Trophoblast cell (in vitro differentiated cells and primary cell): ENCODE results near the gene FNBP1.
"Not testable (repeated sequence)": the region's sequence is repeated elsewhere in the genome, so short reads cannot be mapped to it uniquely, and the experiment has no call there.

ENCODE experiments used
- DNase-seq, 2 donors: peaks; one replicate each; pipeline ENCODE4 v3.0.0-alpha.2; 2016
- H2AFZ ChIP-seq: 2 replicates; pipeline ENCODE4 v1.6.1; 2013; ENCODE audit warnings: low read length, moderate library complexity, mild to moderate bottlenecking; ENCODE audit not compliant: insufficient read depth, poor library complexity
- H2AK5ac ChIP-seq: 2 replicates; pipeline ENCODE4 v1.6.1; 2013; ENCODE audit warnings: mild to moderate bottlenecking, low read length
- H2BK120ac ChIP-seq: 2 replicates; pipeline ENCODE4 v1.6.1; 2013; ENCODE audit warnings: low read length, mild to moderate bottlenecking, moderate library complexity; ENCODE audit not compliant: insufficient read depth, poor library complexity
- H2BK12ac ChIP-seq: 2 replicates; pipeline ENCODE4 v1.6.1; 2013; ENCODE audit warnings: mild to moderate bottlenecking, low read length, moderate library complexity
- H2BK5ac ChIP-seq: 2 replicates; pipeline ENCODE4 v1.6.1; 2013; ENCODE audit warnings: low read length, low read depth, moderate library complexity, mild to moderate bottlenecking; ENCODE audit not compliant: poor library complexity
- H3K14ac ChIP-seq: 2 replicates; pipeline ENCODE4 v1.6.1; 2013; ENCODE audit warnings: mild to moderate bottlenecking, low read length
- H3K18ac ChIP-seq: 2 replicates; pipeline ENCODE4 v1.6.1; 2013; ENCODE audit warnings: mild to moderate bottlenecking, low read length
- H3K23ac ChIP-seq: 2 replicates; pipeline ENCODE4 v1.6.1; 2013; ENCODE audit warnings: low read length
- H3K27ac ChIP-seq: 2 replicates; pipeline ENCODE4 v1.5.1; 2013; ENCODE audit warnings: low read depth, mild to moderate bottlenecking, inconsistent platforms, low read length, moderate library complexity
- H3K27me3 ChIP-seq: 2 replicates; pipeline ENCODE4 v1.6.1; 2013; ENCODE audit warnings: inconsistent platforms, mild to moderate bottlenecking, low read length, moderate library complexity; ENCODE audit not compliant: insufficient read depth
- H3K36me3 ChIP-seq, 2 experiments: 1 replicate in 1 of 2; 2 replicates in 1 of 2; pipeline ENCODE4 v1.6.1; 2013; ENCODE audit warnings: low read length in 2 of 2, mild to moderate bottlenecking in 2 of 2, moderate library complexity in 1 of 2; ENCODE audit not compliant: insufficient read depth in 2 of 2, control insufficient read depth in 1 of 2
- H3K4ac ChIP-seq: 2 replicates; pipeline ENCODE4 v1.6.1; 2013; ENCODE audit warnings: low read depth, mild to moderate bottlenecking, low read length, moderate library complexity
- H3K4me1 ChIP-seq, 2 experiments: 1 replicate in 1 of 2; 2 replicates in 1 of 2; pipeline ENCODE4 v1.6.1; 2013; ENCODE audit warnings: low read length in 2 of 2, mild to moderate bottlenecking in 2 of 2, moderate library complexity in 1 of 2; ENCODE audit not compliant: insufficient read depth in 2 of 2, control insufficient read depth in 1 of 2
- H3K4me2 ChIP-seq: 2 replicates; pipeline ENCODE4 v1.6.1; 2013; ENCODE audit warnings: inconsistent platforms, mild to moderate bottlenecking, low read length, moderate library complexity
- H3K4me3 ChIP-seq: 2 replicates; pipeline ENCODE4 v1.5.1; 2013; ENCODE audit warnings: mild to moderate bottlenecking, low read depth, low read length, inconsistent platforms
- H3K79me1 ChIP-seq: one replicate; pipeline ENCODE4 v1.6.1; 2013; ENCODE audit warnings: low read length
- H3K79me2 ChIP-seq: 2 replicates; pipeline ENCODE4 v1.6.1; 2013; ENCODE audit warnings: low read length, mild to moderate bottlenecking; ENCODE audit not compliant: control insufficient read depth, insufficient read depth, poor library complexity
- H3K9ac ChIP-seq: 2 replicates; pipeline ENCODE4 v1.6.1; 2013; ENCODE audit warnings: mild to moderate bottlenecking, low read length
- H3K9me3 ChIP-seq: 2 replicates; pipeline ENCODE4 v1.6.1; 2013; ENCODE audit warnings: low read depth, mild to moderate bottlenecking, control low read depth, inconsistent platforms, low read length; ENCODE audit not compliant: insufficient read depth
- H4K12ac ChIP-seq: 2 replicates; pipeline ENCODE4 v1.6.1; 2013; ENCODE audit warnings: low read depth, mild to moderate bottlenecking, low read length, moderate library complexity
- H4K8ac ChIP-seq: 2 replicates; pipeline ENCODE4 v1.6.1; 2013; ENCODE audit warnings: low read depth, mild to moderate bottlenecking, low read length, moderate library complexity
- H4K91ac ChIP-seq: one replicate; pipeline ENCODE4 v1.6.1; 2013; ENCODE audit warnings: low read depth, mild to moderate bottlenecking, low read length, moderate library complexity
- WGBS: extraction: QIAGEN DNeasy Blood & Tissue Kit; methylation state at CpG from one replicate; pipeline ENCODE4 v1.1.7; 2013; ENCODE audit warnings: missing lambda C conversion rate; ENCODE audit not compliant: insufficient read length, insufficient coverage; ENCODE audit errors: extremely low coverage; 5-methylcytosine and 5-hydroxymethylcytosine counted together

Gene FNBP1

DNA sequence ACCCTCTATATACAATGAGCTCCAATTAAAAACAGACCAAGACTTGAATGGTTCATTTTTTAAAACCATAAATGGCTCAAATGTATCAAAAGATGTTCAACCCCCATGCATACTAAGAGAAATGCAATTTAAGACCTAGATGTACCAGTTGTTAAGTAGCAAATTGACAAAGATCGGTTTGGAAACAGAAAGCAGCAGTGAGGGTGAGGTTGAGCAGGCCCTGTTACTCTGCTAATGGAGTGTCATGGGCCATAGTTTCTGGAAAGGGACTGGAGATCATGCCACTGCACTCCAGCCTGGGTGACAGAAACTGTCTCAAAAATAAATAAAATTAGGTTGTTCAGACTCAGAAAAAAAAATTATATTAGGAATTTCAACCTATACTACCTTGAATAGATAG is 55.0 kb downstream of the FNBP1 start:
- H2BK120ac ChIP-seq, result no peak overlapping the region
- peaks cover 6 to 18% of the 10 kb centered on the region in 2 experiments for H3K4me1 ChIP-seq
- no peak overlapping the region for H2BK12ac ChIP-seq
- H3K79me1 ChIP-seq, result peaks cover 2% of the 10 kb centered on the region
- H2BK5ac ChIP-seq, result no peak overlapping the region
- no peak overlapping the region for H2AK5ac ChIP-seq
- no peak overlapping the region for H3K27ac ChIP-seq
- no peaks in the 10 kb centered on the region for H3K79me2 ChIP-seq
- H3K36me3 ChIP-seq, result no peaks in the 10 kb centered on the region
- H4K91ac ChIP-seq, result no peak overlapping the region
- H3K4ac ChIP-seq, result no peak overlapping the region
- no peak overlapping the region for H4K8ac ChIP-seq
- WGBS, result no CpG with 5 or more reads among the region's 1 CpG
- no peaks in the 10 kb centered on the region for H3K27me3 ChIP-seq
- no peak for DNase-seq
- no peak overlapping the region for H4K12ac ChIP-seq
- H3K14ac ChIP-seq, result no peak overlapping the region
- no peak overlapping the region for H3K23ac ChIP-seq
- no peaks in the 10 kb centered on the region for H3K9me3 ChIP-seq
- H3K18ac ChIP-seq, result no peak overlapping the region
- H2AFZ ChIP-seq, result no peak overlapping the region
- no peak overlapping the region for H3K4me2 ChIP-seq
- no peak overlapping the region for H3K4me3 ChIP-seq
- H3K9ac ChIP-seq, result no peak overlapping the region

DNA sequence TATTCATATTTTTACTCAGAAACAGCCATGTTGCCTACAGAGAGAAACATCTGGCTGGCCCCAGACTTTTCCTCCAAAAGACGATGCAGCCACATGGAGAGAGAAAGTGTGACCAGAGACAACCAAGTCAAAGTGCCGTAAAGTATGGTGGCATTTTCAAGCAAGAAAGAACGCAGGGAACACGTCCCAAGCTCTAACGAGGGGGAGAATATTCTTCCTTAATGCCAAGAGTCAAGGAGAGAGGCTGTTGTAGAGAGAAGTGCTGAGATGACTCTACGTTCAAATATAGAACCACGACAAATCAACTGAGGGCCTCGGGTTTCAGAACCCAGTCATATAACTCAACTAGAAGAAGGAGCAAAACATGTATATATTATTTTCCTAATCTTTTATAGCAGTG is 55.9 kb downstream of the FNBP1 start:
- Histone ChIP-seq H4K12ac (no peak overlapping the region), H3K4ac (no peak overlapping the region), H4K91ac (no peak overlapping the region), H2AK5ac (no peak overlapping the region), H3K79me1 (peaks cover 2% of the 10 kb centered on the region), H3K23ac (no peak overlapping the region), H3K27me3 (no peaks in the 10 kb centered on the region), H4K8ac (no peak overlapping the region), H3K18ac (no peak overlapping the region), H3K4me3 (no peak overlapping the region), H3K9ac (no peak overlapping the region), H3K4me2 (no peak overlapping the region), H2BK12ac (no peak overlapping the region), H3K4me1 (peaks cover 4 to 15% of the 10 kb centered on the region in 2 experiments), H3K79me2 (no peaks in the 10 kb centered on the region), H3K36me3 (no peaks in the 10 kb centered on the region), H3K9me3 (no peaks in the 10 kb centered on the region), H2BK120ac (no peak overlapping the region), H3K14ac (no peak overlapping the region), H2BK5ac (no peak overlapping the region), H3K27ac (no peak overlapping the region), H2AFZ (no peak overlapping the region)
- no peak for DNase-seq
- no CpG with 5 or more reads among the region's 8 CpGs for WGBS

DNA sequence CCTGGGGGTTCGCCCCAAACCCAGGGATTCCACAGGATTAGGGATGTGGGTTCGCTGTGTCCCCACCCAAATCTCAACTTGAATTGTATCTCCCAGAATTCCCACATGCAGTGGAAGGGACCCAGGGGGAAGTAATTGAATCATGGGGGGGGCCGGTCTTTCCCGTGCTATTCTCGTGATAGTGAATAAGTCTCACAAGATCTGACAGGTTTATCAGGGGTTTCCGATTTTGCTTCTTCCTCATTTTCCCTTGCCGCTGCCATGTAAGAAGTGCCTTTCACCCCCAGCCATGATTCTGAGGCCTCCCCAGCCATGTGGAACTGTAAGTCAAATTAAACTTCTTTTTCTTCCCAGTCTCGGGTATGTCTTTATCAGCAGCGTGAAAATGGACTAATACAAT is 58.4 kb downstream of the FNBP1 start:
- not testable (repeated sequence) for H3K4me2 ChIP-seq, H3K14ac ChIP-seq, H2AFZ ChIP-seq, H2BK5ac ChIP-seq, H3K9me3 ChIP-seq, H3K79me2 ChIP-seq, H3K4ac ChIP-seq, H3K9ac ChIP-seq, H2BK12ac ChIP-seq, H4K12ac ChIP-seq, H3K4me3 ChIP-seq, H3K36me3 ChIP-seq, H3K79me1 ChIP-seq, H3K18ac ChIP-seq, DNase-seq, H2AK5ac ChIP-seq, H3K23ac ChIP-seq, H2BK120ac ChIP-seq, H4K8ac ChIP-seq, H3K4me1 ChIP-seq, H4K91ac ChIP-seq, H3K27me3 ChIP-seq, H3K27ac ChIP-seq
- WGBS, result no CpG with 5 or more reads among the region's 9 CpGs

DNA sequence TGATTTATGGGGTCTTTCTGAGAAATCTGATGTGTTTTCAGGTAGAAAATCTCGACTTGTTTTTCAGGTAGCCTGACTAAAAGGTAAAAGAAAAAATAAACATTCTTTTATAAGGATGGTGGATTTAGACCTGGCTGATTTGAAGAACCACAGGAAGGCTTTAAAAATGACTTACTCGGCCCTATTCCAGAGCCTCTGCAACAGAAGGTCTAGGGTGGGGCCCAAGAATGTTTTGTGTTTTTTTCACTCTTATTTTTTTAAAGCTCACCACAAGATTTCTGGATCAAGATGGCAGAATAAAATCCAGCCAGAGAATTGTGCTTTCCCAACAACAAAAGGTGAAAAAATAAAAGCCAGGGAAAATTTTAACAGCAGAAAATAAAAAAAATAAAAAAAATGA is 59.1 kb downstream of the FNBP1 start:
- no peaks in the 10 kb centered on the region for H3K36me3 ChIP-seq
- no peak overlapping the region for H3K23ac ChIP-seq
- no peaks in the 10 kb centered on the region for H3K9me3 ChIP-seq
- H3K4me1 ChIP-seq, result no peaks in the 10 kb centered on the region
- H3K79me1 ChIP-seq, result no peaks in the 10 kb centered on the region
- H2BK12ac ChIP-seq, result no peak overlapping the region
- DNase-seq, result no peak
- no peak overlapping the region for H2BK5ac ChIP-seq
- no peaks in the 10 kb centered on the region for H3K27me3 ChIP-seq
- H2AFZ ChIP-seq, result no peak overlapping the region
- H3K4ac ChIP-seq, result no peak overlapping the region
- no peaks in the 10 kb centered on the region for H3K79me2 ChIP-seq
- no peak overlapping the region for H3K4me3 ChIP-seq
- H4K91ac ChIP-seq, result no peak overlapping the region
- H2AK5ac ChIP-seq, result no peak overlapping the region
- H3K9ac ChIP-seq, result no peak overlapping the region
- H3K18ac ChIP-seq, result no peak overlapping the region
- no peak overlapping the region for H3K27ac ChIP-seq
- no peak overlapping the region for H4K8ac ChIP-seq
- H3K14ac ChIP-seq, result no peak overlapping the region
- H3K4me2 ChIP-seq, result no peak overlapping the region
- whole genome bisulfite sequencing, result no CpG with 5 or more reads among the region's 2 CpGs
- no peak overlapping the region for H4K12ac ChIP-seq
- no peak overlapping the region for H2BK120ac ChIP-seq
